Stimulated activated CD4-positive, alpha-beta T cell treated with anti-CD3 and anti-CD28 coated beads, Interleukin-4, amount 100 ng/mL, for 48 hours (primary cell): ENCODE measurements around the gene TMTC1.

Experiments used
- DNase-seq, 2 donors: peaks; one replicate each; pipeline ENCODE4 v3.0.0-alpha.2; 2020; ENCODE audit warnings: low read depth in 2 of 2

TMTC1 gene

DNA sequence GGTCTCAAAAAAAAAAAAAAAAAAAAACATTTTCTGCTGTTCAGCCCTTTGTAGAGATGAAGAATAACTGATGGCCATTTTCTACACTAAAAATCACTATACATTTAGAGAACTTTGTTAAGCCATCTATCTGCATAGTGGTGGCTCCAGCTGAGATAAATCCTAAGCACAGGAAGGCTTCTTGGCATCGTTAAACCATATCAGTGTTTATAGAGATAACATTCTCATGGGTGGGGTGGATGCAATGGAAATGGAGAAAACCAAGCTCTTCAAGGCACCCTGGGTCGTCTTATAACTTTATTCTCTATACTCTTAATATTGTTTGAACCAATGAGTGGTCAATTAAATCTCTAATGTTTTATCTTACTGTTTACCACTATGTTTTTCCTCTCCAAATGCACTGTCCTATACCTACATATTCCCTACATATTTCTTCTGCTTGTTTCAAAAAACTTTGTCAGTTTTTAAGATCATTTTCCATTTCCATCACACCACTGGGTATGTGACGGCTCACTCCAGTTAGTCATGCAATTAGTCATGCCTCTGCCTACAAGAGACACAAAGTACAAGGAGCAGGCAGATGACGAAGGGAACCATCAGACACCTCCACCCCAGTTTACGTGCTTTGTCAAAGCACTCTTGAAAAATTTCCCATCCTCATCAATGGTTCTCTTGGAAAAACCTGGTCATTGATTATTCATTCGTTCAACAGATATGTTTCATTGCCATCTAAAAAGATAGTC lies 166.9 kb downstream of the TMTC1 start:
- DNase-seq: no peak

DNA sequence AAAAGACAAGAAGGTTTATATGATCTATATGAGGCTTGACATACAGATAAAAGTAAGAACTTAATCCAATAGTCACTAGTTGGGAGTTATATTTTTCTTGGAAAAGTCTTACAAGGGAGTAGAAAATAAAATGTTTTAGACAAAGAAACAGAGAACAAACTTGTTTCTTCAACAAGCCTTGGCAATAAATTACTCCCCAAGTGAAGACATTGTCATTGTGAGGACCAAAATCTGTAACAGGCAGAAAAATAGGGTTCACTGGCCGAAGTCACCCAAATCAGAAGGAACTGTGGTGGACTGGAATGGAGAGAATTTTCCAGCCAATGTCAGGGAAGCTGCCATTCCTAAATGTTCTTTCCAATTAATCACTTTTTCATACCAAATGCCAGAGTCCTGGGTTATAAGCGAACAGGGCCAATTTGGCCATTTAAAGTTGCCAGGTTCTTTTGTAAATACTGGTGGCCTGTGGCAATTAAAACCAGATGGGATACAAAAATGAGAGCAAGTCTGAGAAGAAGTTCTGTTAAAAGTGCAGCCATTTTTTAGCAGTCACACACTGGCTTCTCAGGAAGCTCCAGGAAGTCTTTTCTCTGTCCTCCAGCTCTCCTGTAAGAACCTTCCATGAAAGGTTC lies 168.9 kb downstream of the TMTC1 start:
- DNase-seq: no peak

GRCh38 chr12:29612912-29613311 lies 170.8 kb downstream of the TMTC1 start:
- DNase-seq: no peak

DNA sequence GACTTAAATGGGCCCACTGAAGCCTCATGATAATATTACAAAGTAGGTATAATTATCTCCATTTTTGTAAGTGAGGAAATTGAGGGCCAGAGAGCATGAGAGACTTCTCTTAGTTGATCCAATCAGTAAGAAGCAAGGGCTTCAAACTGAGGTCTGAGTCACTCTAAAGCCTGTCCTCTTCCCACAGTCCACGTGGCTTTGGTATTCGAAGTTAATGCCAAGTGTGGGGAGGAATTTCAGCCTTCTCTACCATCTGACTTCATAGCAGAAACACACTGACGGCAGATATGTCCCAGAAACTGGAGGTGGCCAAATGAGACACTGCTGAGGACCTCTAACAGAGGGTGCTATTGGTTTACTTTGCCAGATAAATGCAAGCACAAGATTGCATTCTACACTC lies 171.8 kb downstream of the TMTC1 start:
- DNase-seq: no peak

DNA sequence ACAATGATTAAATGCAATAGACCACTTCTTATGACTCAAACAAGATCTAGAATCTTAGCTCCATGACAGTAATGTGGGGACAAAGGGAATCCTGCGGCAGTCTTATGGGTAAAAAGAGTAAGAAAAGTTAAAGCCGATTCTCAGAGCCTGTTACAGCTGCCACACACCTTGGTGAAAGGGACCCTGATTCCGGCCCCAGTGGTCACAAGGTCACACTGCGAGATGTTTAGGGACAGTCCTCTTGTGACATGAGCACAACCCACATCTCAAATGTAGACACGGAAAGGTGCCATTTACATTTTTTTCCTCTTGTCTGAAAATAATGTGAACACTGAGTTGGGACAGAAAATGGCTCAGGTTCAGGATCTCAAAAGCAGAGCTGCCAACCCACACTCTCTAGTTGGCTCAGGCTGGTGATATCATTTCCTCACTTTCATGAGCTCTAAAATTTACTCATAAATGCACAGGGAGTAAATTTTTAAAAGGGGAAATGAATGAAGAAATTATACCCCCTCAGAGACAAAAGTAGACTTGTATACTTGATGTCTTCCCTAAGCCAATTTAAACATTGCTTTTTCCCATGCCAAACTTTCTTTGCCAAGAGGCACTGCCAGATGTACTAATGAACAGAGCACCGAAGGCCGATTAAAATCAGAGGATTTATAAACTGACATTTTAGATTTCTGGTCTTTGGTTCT lies 173.1 kb downstream of the TMTC1 start:
- no peak for DNase-seq

DNA sequence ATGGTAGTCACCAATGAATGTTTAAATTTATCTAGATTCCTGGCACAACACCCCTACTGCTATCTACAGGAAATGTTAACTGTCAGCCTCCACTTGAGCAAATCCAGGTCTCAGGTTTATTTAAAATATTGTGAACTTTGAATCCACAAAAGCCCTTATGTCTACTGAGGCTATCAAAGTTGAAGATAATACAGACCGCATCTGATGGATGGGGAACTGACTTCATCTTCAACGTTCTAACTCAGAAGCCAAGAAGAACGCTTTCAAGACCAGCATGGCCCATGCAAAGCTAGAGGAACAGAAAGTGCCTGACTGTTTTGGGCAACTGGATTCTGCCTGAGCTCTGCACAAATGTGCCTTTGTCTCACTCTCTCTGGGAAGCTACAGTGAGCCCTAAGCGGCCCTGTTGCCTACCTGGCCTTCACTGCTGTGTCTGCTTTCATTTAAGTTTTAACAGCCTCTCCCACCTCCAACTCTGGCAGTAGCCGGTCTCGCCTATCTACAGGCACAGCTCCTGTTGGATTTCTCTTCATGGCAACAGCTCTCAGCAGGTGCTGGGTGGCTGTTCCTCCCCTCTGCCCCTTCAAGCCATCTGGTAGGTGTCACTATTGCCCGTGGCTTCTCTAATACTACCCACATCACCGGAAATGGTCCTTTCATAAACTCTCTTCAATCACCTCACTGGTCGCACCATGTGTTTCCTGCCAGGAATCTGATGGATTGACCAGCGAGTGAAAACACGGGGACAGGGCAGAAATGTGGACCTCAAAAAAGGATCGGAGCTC lies 174.1 kb downstream of the TMTC1 start:
- DNase-seq: no peak

DNA sequence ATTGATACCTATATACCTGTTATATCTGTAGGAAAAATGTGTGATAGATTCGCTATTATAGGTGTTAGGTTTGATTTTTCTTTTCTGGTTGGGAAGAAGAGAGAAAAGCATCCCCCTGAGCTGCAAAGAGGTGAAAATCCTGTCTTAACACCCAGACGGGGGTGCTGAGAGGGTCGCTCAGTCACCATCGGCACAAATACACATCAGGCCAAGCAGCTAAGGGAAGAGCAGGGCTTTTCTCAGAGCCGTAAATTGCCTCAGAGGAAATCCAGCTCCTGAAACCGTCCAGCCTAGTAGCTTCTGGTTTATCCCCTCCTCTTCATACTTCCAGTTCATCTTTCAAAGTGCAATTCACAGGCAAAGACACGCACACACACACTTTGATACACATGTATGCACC lies 175.2 kb downstream of the TMTC1 start:
- DNase-seq: no peak

DNA sequence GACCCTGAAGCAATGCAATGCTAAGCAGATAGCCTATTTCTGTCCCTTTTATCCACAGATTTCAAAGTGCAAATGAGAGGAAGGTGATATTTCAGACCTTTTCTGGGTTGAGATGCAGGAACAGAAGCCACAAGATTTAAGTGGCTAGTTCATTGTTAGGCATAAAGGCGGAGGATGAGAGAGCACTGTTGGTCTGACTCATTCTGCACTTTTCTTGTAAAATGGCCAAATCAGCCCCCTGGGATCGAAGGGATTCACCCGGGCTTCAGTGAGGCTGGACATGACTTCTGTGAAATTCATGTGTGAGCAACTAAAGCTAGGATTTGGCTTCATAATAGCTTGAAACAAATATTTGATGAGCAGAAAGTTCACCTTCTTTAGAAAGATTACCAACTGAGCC lies 184.4 kb downstream of the TMTC1 start:
- no peak for DNase-seq

DNA sequence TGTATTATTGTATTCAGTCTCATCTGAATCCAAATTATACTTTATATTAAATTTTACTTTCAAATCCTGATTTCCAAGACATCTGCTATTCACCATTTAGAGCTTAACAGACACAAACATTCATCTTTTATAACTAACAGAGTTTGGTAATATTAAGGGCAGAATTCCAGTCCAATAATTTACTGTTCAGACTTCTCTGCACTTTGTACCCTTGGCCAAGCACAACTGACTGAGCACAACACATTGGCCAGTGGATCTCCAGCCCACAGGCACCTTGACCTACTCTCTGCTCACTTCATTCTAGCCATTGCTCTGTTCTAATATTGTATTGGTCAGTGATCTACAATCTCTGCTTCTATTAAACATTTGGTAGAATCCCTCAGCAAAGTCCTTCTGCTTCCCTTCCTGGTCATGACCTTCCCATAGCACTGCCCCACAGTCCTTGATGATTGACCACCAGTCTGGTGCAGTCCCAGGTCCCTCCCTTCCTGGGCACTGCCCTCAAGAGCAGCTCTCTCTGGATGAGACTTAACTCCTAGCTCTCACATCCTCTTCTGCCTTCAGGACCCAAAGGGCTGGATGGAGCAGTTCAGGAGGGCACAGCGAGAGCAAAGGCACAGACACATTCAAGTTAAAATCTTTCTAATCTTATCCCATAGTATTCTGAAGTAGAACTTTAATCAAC lies 188.5 kb downstream of the TMTC1 start:
- no peak for DNase-seq

DNA sequence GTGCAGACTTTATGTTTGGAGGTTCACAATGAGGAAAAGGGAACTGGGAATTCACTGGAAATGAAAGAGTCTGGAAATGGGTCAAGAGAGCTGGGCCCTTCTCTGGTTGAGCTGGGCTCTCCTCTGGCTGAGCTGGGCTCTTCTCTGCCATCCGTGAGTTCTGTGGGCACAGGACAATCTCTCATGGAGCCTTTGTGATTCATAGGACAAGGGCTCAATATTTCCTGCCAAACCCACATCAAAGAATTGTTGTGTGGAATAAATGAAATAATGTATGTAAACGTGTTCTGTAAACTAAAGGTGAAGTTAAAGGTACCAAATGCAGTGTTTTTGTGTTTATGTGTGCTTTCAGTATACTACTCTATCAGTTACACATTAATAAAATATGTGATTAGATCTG lies 190.7 kb downstream of the TMTC1 start:
- DNase-seq: no peak

DNA sequence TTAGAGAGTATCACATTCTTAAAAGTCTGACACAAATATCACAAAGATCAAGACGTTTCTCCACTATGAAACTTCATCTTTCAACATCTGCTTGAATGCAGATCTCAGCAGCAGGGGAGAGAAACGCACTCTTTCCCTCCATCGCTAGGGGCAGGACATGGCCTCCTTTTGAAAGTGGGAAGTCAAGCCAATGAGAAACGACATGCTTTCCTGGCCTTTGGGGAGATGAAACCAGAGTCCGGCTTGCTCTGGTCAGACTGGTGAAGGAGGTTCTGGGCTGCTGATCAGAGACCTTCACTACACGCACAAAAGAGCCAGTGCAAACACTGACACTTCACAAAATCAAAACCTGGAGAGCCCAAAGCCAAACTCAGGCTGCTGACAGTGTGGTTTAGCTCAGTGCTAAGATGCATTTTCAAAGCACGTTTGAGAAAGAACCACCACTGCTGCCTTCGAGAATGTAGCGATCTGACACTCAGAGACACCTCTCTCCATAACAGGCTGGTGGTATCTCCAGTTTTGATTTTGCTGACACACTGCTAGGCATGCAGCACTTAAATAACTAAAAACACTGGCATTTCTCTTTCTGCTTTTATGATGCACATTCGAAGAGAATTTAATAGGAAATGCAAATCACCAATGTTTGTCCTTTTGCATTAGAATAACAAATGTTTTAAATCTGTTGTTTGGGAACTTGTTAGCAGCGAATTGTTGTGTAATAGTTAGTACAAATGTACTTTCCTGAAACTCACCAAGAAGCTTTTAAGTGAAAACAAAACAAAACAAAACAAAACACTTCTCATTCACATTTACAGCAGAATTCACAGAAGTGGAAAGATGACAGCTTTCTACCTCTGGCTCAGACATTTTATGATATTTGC lies 192.4 kb downstream of the TMTC1 start:
- no peak for DNase-seq

- no peak for DNase-seq
These were observed 193.9 kb downstream of the TMTC1 start for GRCh38 chr12:29589851-29590250.

- no peak for DNase-seq
These were observed 194.4 kb downstream of the TMTC1 start for GRCh38 chr12:29589286-29589820.

- no peak for DNase-seq
These were observed 201.0 kb downstream of the TMTC1 start for GRCh38 chr12:29582677-29583272.

- no peak for DNase-seq
These were observed 201.6 kb downstream of the TMTC1 start for GRCh38 chr12:29582146-29582545.

DNA sequence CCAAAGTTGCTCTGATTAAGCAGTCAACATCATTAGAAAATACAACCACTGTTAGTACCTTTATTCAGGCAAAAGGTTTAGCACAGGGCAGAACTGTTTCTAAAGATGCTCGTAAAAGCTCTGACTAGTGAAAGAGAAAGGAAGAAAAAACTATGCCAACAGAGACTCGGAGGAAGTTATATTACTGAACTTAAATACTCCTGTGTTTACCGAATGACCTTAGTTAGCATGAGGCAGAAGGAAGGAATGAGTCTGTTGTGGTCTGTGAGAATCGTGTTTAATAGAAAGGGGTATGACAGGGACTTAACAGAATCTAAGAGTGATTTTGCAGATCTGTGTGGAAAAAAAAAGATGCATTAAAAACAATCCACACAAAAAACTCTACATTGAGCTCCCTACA lies 202.1 kb downstream of the TMTC1 start:
- no peak for DNase-seq

- no peak for DNase-seq
These were observed 202.8 kb downstream of the TMTC1 start for GRCh38 chr12:29580971-29581370.

- no peak for DNase-seq
These were observed 205.0 kb downstream of the TMTC1 start for GRCh38 chr12:29578731-29579130.

- no peak for DNase-seq
These were observed 205.7 kb downstream of the TMTC1 start for GRCh38 chr12:29578070-29578469.

DNA sequence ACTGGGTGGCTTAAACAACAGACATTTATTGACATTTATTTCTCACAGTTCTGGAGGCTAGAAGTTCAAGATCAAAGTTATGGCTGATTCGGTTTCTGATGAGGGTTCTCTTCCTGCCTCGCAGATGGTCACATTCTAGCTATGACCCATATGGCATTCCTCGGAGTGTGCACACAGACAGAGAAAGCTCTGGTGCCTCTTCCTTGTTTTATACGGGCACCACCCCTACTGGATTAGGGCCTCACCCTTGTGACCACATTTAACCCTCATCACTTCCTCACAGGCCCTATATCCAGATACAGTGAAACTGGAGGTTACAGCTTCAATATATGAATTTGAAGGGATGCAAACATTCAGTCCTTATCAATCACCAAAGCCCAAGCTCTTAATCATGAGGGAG lies 209.2 kb downstream of the TMTC1 start:
- no peak for DNase-seq
